ENCODE measurements around the gene CIBAR2. TPM values are rescaled to one million over a fixed set of nuclear protein-coding genes. Genes with fewer than 3 reads are reported as not detected.

CIBAR2 gene
- total RNA-seq (10 to 100 TPM in 1 of 7 donors, 1 to 10 TPM in 4, not detected in 2; 1.1 to 13.0 (median 1.7) TPM), polyA plus RNA-seq (under 1 TPM in 1 of 2 donors, not detected in 1; 0.18 TPM)
- long read RNA-seq, donor 1, partial matches to known transcripts: 0 of 1 reads
- long read RNA-seq, donor 1, other reads (novel, unspliced or antisense): 1 of 1 reads
- long read RNA-seq, donor 2: 0 reads
- long read RNA-seq, donor 3: 0 reads

GRCh38 chr16:85112364-85112763, at the start of gene CIBAR2:
Gene CIBAR2, minus strand, starts transcription at chr16:85112472. Its CDS starts 120 bp downstream, at chr16:85112352.
- no peaks in the 10 kb centered on the region for H3K9me3 ChIP-seq
- 82 to 91% (median 87%) methylated on average over 15 of the region's 15 CpGs for WGBS, 3 donors
- intact Hi-C loops (cut with DNase I): loop anchor here in 3 of 4 donors (5.0 to 10.0 kb wide), 4 partner anchors 122 to 502 kb away; partner anchors contain the start of gene GSE1 (in 1 of the 3)
- H3K27me3 ChIP-seq: no peaks in the 10 kb centered on the region
- no peak within 1 kb of the TSS for H3K27ac ChIP-seq
- H3K4me1 ChIP-seq (ENCODE audit: insufficient read depth): peaks cover 1% of the 10 kb centered on the region
- TF ChIP-seq, protein P1, sequence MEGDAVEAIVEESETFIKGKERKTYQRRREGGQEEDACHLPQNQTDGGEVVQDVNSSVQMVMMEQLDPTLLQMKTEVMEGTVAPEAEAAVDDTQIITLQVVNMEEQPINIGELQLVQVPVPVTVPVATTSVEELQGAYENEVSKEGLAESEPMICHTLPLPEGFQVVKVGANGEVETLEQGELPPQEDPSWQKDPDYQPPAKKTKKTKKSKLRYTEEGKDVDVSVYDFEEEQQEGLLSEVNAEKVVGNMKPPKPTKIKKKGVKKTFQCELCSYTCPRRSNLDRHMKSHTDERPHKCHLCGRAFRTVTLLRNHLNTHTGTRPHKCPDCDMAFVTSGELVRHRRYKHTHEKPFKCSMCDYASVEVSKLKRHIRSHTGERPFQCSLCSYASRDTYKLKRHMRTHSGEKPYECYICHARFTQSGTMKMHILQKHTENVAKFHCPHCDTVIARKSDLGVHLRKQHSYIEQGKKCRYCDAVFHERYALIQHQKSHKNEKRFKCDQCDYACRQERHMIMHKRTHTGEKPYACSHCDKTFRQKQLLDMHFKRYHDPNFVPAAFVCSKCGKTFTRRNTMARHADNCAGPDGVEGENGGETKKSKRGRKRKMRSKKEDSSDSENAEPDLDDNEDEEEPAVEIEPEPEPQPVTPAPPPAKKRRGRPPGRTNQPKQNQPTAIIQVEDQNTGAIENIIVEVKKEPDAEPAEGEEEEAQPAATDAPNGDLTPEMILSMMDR (IDR thresholded peaks at IDR 0.05): no peak
- TF ChIP-seq POLR2A (IDR thresholded peaks at IDR 0.05) (no peak), EP300 (IDR thresholded peaks at IDR 0.05) (no peak)
- H3K4me3 ChIP-seq: no peak within 1 kb of the TSS
- DNase-seq: no peak
- H3K36me3 ChIP-seq: no peaks in the 10 kb centered on the region

DNA sequence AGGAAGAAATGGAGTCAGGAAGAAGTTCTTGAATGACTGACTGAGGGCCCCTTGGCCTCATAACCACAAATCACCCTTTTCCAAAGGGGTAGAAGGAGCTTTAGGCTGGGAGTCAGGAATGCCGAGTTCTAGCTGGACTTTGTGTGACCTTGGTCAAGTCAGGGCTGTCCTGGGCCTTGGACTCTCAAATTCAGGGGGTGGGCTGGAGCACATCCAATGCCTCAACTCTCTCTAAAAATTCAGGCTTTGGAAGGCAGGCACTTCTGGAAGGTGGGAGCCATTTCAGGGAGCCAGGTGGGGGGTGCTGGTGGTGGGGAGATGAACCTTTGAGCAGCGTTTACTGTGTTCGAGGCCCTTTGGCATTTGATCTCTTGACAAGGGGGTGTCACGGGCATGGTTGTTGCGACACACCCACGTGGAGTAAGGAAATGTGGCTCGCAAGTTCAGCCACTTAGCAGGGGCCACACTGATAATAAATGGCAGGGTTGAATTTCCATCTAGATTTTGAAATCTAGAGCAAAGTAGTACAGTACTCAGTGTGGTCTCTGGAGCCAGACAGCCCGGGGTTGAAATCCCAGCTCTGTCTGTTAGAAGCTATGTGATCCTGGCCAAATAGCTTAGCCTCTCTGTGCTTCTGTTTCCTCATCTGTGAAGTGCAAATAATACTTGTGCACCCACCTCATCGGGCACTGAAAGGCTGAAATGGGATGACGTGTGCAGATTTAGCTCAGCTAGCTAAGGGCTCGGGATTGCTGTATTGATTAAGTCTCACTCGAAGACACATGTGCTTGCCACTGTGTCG, 47.1 kb upstream of the CIBAR2 start:
- no peak overlapping the region for H3K27ac ChIP-seq
- no peaks in the 10 kb centered on the region for H3K27me3 ChIP-seq
- H3K36me3 ChIP-seq: no peaks in the 10 kb centered on the region
- no peak overlapping the region for H3K4me3 ChIP-seq
- TF ChIP-seq POLR2A (IDR thresholded peaks at IDR 0.05): no peak
- TF ChIP-seq, protein P1 (IDR thresholded peaks at IDR 0.05): no peak
- TF ChIP-seq EP300 (IDR thresholded peaks at IDR 0.05): no peak
- DNase-seq: no peak
- H3K9me3 ChIP-seq: no peaks in the 10 kb centered on the region
- H3K4me1 ChIP-seq (ENCODE audit: insufficient read depth): peaks cover 5% of the 10 kb centered on the region
- 78 to 81% (median 78%) methylated on average over 13 of the region's 13 CpGs for WGBS, 3 donors
- intact Hi-C loops (cut with DNase I): no loop called here

DNA sequence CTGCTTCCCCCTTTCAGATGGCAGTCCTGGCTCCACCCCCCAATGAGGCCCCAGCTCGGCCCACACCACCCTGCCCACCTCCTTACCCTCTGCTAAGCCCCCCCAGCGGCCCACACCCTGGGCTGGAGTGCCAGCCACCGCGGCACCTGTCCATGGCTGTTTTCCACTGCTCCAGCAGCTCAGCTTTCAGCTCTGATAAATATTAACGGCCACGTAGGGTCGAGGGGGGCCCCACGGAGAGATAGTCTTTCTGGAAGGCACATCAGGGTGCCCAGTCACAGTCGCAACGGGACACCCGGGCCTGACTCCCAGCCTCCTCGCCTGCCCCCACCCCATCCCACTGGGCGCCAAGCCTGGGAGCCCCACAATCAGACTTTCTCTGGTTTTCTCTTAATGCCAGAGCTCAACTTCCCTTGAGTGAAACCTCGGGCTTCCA, 46.5 kb upstream of the CIBAR2 start:
- no peak overlapping the region for H3K27ac ChIP-seq
- intact Hi-C loops (cut with DNase I): no loop called here
- TF ChIP-seq POLR2A (IDR thresholded peaks at IDR 0.05) (no peak), EP300 (IDR thresholded peaks at IDR 0.05) (no peak)
- TF ChIP-seq, protein P1 (IDR thresholded peaks at IDR 0.05): no peak
- H3K27me3 ChIP-seq: no peaks in the 10 kb centered on the region
- 78 to 80% (median 78%) methylated on average over 14 of the region's 14 CpGs for WGBS, 3 donors
- DNase-seq: no peak
- peaks cover 5% of the 10 kb centered on the region for H3K4me1 ChIP-seq (ENCODE audit: insufficient read depth)
- H3K9me3 ChIP-seq: no peaks in the 10 kb centered on the region
- no peak overlapping the region for H3K4me3 ChIP-seq
- H3K36me3 ChIP-seq: no peaks in the 10 kb centered on the region

- Histone ChIP-seq H3K4me1 (ENCODE audit: insufficient read depth) (peaks cover 5% of the 10 kb centered on the region), H3K27ac (no peak overlapping the region), H3K4me3 (no peak overlapping the region), H3K36me3 (no peaks in the 10 kb centered on the region), H3K9me3 (no peaks in the 10 kb centered on the region), H3K27me3 (no peaks in the 10 kb centered on the region)
- intact Hi-C loops (cut with DNase I): no loop called here
- no peak for DNase-seq
- TF ChIP-seq, protein P1 (IDR thresholded peaks at IDR 0.05): no peak
- TF ChIP-seq POLR2A (IDR thresholded peaks at IDR 0.05) (no peak), EP300 (IDR thresholded peaks at IDR 0.05) (no peak)
- WGBS, 3 donors: 79 to 82% (median 80%) methylated on average over 19 of the region's 19 CpGs
Observed at GRCh38 chr16:85157813-85158742, 45.8 kb upstream of the CIBAR2 start.

Data from ovary (tissue), 10 donors.